ENCODE measurements around the gene LRRC66. TPM values are rescaled to one million over a fixed set of nuclear protein-coding genes. Genes with fewer than 3 reads are reported as not detected.

Gene LRRC66
- total and polyA plus RNA-seq, 2 of the 8 experiments (the other 6 are each of a cell fraction or from before 2014, with no cell fraction given): 0.05 to 0.11 TPM

GRCh38 chr4:52017814-52018213 is 2.3 kb downstream of the LRRC66 start:
- Histone ChIP-seq H3K79me1 (ENCODE audit: low read depth, low read length) (no peaks in the 10 kb centered on the region), H2BK120ac (replicated peaks; ENCODE audit: low read depth, low read length) (no peak overlapping the region), H2BK20ac (ENCODE audit: low read length) (no peak overlapping the region), H3K4ac (replicated peaks; ENCODE audit: insufficient read length, low read depth, low read length) (no peak overlapping the region), H4K20me1 (replicated peaks in 1 of 2; ENCODE audit: control insufficient read depth in 1 of 2, insufficient read depth in 2 of 2, low read length in 2 of 2) (no peaks in the 10 kb centered on the region), H3K23ac (ENCODE audit: insufficient read length) (no peak overlapping the region), H3K14ac (ENCODE audit: insufficient read length) (no peak overlapping the region), H3K79me2 (ENCODE audit: control insufficient read depth in 1 of 2, insufficient read depth in 2 of 2, low read length in 2 of 2) (no peaks in the 10 kb centered on the region), H3K27me3 (replicated peaks in 1 of 4; ENCODE audit: control insufficient read depth in 3 of 4, extremely low read depth in 1 of 4, insufficient read depth in 3 of 4, low read length in 3 of 4) (no peaks in the 10 kb centered on the region), H3K4me2 (ENCODE audit: insufficient read depth in 1 of 2, low read depth in 2 of 2, low read length in 2 of 2) (no peak overlapping the region), H3K27ac (ENCODE audit: low read depth, low read length) (no peak overlapping the region), H3K9me3 (ENCODE audit: insufficient read depth in 2 of 2, low read depth in 1 of 2, low read length in 1 of 2) (no peaks in the 10 kb centered on the region), H3K36me3 (ENCODE audit: control insufficient read depth in 2 of 4, insufficient read depth in 4 of 4, low read length in 3 of 4) (peaks cover 0 to 7% (median 0%) of the 10 kb centered on the region in 4 experiments; a peak in 3 of 8 replicates), H2BK15ac (ENCODE audit: low read length) (no peak overlapping the region), H3K56ac (replicated peaks; ENCODE audit: insufficient read length, low read depth, low read length) (no peak overlapping the region), H2BK5ac (ENCODE audit: low read depth, low read length) (no peak overlapping the region), H3K18ac (ENCODE audit: extremely low read depth, low read length) (no peak overlapping the region), H4K8ac (ENCODE audit: extremely low read depth, insufficient read depth, low read length) (no peak overlapping the region), H4K91ac (replicated peaks; ENCODE audit: insufficient read length, low read length) (no peak overlapping the region), H3K4me3 (ENCODE audit: extremely low read depth in 1 of 4, insufficient read depth in 2 of 4, low read depth in 3 of 4, low read length in 4 of 4) (no peak overlapping the region), H3K9ac (replicated peaks in 1 of 4; ENCODE audit: extremely low read depth in 1 of 4, low read depth in 3 of 4, low read length in 3 of 4) (no peak overlapping the region), H2BK12ac (ENCODE audit: low read depth, low read length) (no peak overlapping the region), H3K4me1 (replicated peaks in 1 of 4; ENCODE audit: control insufficient read depth in 3 of 4, insufficient read depth in 4 of 4, low read length in 3 of 4) (no peaks in the 10 kb centered on the region), H3K23me2 (ENCODE audit: low read depth, low read length) (no peaks in the 10 kb centered on the region), H2AK5ac (ENCODE audit: low read depth, low read length) (no peak overlapping the region), H4K5ac (ENCODE audit: insufficient read length, low read depth, low read length) (no peak overlapping the region), H2AFZ (ENCODE audit: low read length) (no peak overlapping the region)
- 54% methylated on average over 1 of the region's 1 CpG; no CpG with 5 or more reads in 1 of the 2 experiments for WGBS, 2 experiments (ENCODE audit: extremely low coverage in 1 of 2, insufficient coverage in 1 of 2, insufficient read length in 1 of 2, insufficient replicate concordance in 2 of 2, low coverage in 1 of 2, low lambda C conversion rate in 2 of 2, missing lambda C conversion rate in 1 of 2)
- FAIRE-seq: no peak
- CTCF ChIA-PET (ENCODE audit: partially characterized antibody): interaction anchor here (1.0 kb wide), 1 partner anchor 187 kb away, joined by 3 read pairs; no protein-coding TSS in a partner anchor
- no peak for DNase-seq (ENCODE audit: low read depth in 1 of 2, low spot score in 2 of 2)
- POLR2A ChIA-PET (ENCODE audit: partially characterized antibody): no interaction called here
- TF ChIP-seq HDAC2 (IDR thresholded peaks at IDR 0.05; ENCODE audit: borderline replicate concordance in 1 of 2, low read depth in 2 of 2, low read length in 2 of 2) (no peak), GABPA (IDR thresholded peaks at IDR 0.05; ENCODE audit: borderline replicate concordance, insufficient read depth, low read length) (no peak), TAF7 (optimal IDR thresholded peaks at IDR 0.05; ENCODE audit: borderline replicate concordance, low read depth, low read length) (no peak), TEAD4 (IDR thresholded peaks at IDR 0.05; ENCODE audit: low read depth, low read length) (no peak), KDM4A (IDR thresholded peaks at IDR 0.05; ENCODE audit: low read depth, low read length, severe bottlenecking) (no peak), MAFK (IDR thresholded peaks at IDR 0.05; ENCODE audit: low read depth, low read length) (no peak), EGR1 (IDR thresholded peaks at IDR 0.05; ENCODE audit: borderline replicate concordance, low read depth, low read length) (no peak), EP300 (IDR thresholded peaks at IDR 0.05; ENCODE audit: borderline replicate concordance in 1 of 2, low read depth in 2 of 2, low read length in 2 of 2) (no peak), SP2 (IDR thresholded peaks at IDR 0.05; ENCODE audit: low read length) (no peak), TCF12 (IDR thresholded peaks at IDR 0.05; ENCODE audit: low read depth, low read length) (no peak), CBX5 (IDR thresholded peaks at IDR 0.05; ENCODE audit: low read depth, low read length) (no peak), RFX5 (IDR thresholded peaks at IDR 0.05; ENCODE audit: borderline replicate concordance, low read depth, low read length) (no peak), RAD21 (IDR thresholded peaks at IDR 0.05 in 1 of 2, conservative IDR thresholded peaks at IDR 0.05 in 1 of 2; ENCODE audit: low read depth in 2 of 2, low read length in 2 of 2) (no peak), KDM5A (IDR thresholded peaks at IDR 0.05; ENCODE audit: low read length) (no peak)
